HG03108 (cell line): ENCODE data around the gene KLHL13.
"Not testable (repeated sequence)": the region's sequence is repeated elsewhere in the genome, so short reads cannot be mapped to it uniquely, and the experiment has no call there.

ENCODE experiments used
- ATAC-seq: cut with Tn5 transposase; IDR thresholded peaks from one replicate; pipeline ENCODE4 v1.9.1; 2021; ENCODE audit warnings: moderate library complexity; ENCODE audit not compliant: unreplicated experiment

The KLHL13 gene

GRCh38 chrX:117995378-117995777 lies 121.2 kb downstream of the KLHL13 start:
- ATAC-seq: no peak

- no peak for ATAC-seq
These were observed 124.4 kb downstream of the KLHL13 start for GRCh38 chrX:117992192-117992723.

- no peak for ATAC-seq
These were observed 126.2 kb downstream of the KLHL13 start for GRCh38 chrX:117990438-117990837.

- ATAC-seq: no peak
These were observed 127.1 kb downstream of the KLHL13 start for GRCh38 chrX:117989512-117989911.

GRCh38 chrX:117987373-117987772 lies 129.2 kb downstream of the KLHL13 start:
- no peak for ATAC-seq

- ATAC-seq: no peak
These were observed 131.4 kb downstream of the KLHL13 start for GRCh38 chrX:117985241-117985640.

- ATAC-seq: no peak
These were observed 133.8 kb downstream of the KLHL13 start for GRCh38 chrX:117982694-117983392.

GRCh38 chrX:117978402-117978801 lies 138.2 kb downstream of the KLHL13 start:
- ATAC-seq: no peak

GRCh38 chrX:117977526-117977925 lies 139.1 kb downstream of the KLHL13 start:
- ATAC-seq: no peak

- ATAC-seq: no peak
These were observed 143.4 kb downstream of the KLHL13 start for GRCh38 chrX:117973110-117973807.

- no peak for ATAC-seq
These were observed 143.9 kb downstream of the KLHL13 start for GRCh38 chrX:117972711-117973109.

GRCh38 chrX:117969782-117970181 lies 146.8 kb downstream of the KLHL13 start:
- no peak for ATAC-seq

- no peak for ATAC-seq
These were observed 147.3 kb downstream of the KLHL13 start for GRCh38 chrX:117969328-117969727.

GRCh38 chrX:117959045-117959444 lies 157.6 kb downstream of the KLHL13 start:
- no peak for ATAC-seq

GRCh38 chrX:117957128-117957527 lies 159.5 kb downstream of the KLHL13 start:
- ATAC-seq: no peak

- not testable (repeated sequence) for ATAC-seq
These were observed 177.3 kb downstream of the KLHL13 start for GRCh38 chrX:117939296-117939695.

GRCh38 chrX:117936118-117936517 lies 180.5 kb downstream of the KLHL13 start:
- no peak for ATAC-seq

- ATAC-seq: not testable (repeated sequence)
These were observed 186.5 kb downstream of the KLHL13 start for GRCh38 chrX:117930116-117930515.

- no peak for ATAC-seq
These were observed 196.9 kb downstream of the KLHL13 start for GRCh38 chrX:117919755-117920154.

GRCh38 chrX:117910216-117910615 lies 206.4 kb downstream of the KLHL13 start:
- no peak for ATAC-seq

GRCh38 chrX:117898226-117898625 lies 218.4 kb downstream of the KLHL13 start:
- no peak for ATAC-seq

- ATAC-seq: no peak
These were observed 221.2 kb downstream of the KLHL13 start for GRCh38 chrX:117895418-117895817.
